Type B pancreatic cell (in vitro differentiated cells): ENCODE data around the gene ADAM33. TPM values are rescaled to one million over a fixed set of nuclear protein-coding genes. Genes with fewer than 3 reads are reported as not detected.

Source experiments
- DNase-seq: peaks from one replicate; pipeline ENCODE4 v3.0.0; 2021; ENCODE audit warnings: mixed read lengths; ENCODE audit not compliant: unreplicated experiment; ENCODE audit errors: extremely low spot score
- H3K27ac Mint-ChIP-seq: 2 replicates; pipeline ENCODE4 v1.8.0; 2021; ENCODE audit warnings: mild to moderate bottlenecking, mixed read lengths
- H3K27me3 Mint-ChIP-seq: 2 replicates; pipeline ENCODE4 v1.8.0; 2021; ENCODE audit warnings: mixed read lengths
- H3K36me3 Mint-ChIP-seq: 2 replicates; pipeline ENCODE4 v1.8.0; 2021; ENCODE audit warnings: mixed read lengths
- H3K4me1 Mint-ChIP-seq: one replicate; pipeline ENCODE4 v1.8.0; 2021; ENCODE audit warnings: mixed read lengths; ENCODE audit not compliant: unreplicated experiment
- H3K4me3 Mint-ChIP-seq: 2 replicates; pipeline ENCODE4 v1.8.0; 2021; ENCODE audit warnings: mild to moderate bottlenecking, mixed read lengths
- H3K9me3 Mint-ChIP-seq: 2 replicates; pipeline ENCODE4 v1.8.0; 2021; ENCODE audit warnings: mixed read lengths
- CTCF ChIP-seq: fragments of 200-600 bp; sonication (generic); conservative IDR thresholded peaks from 2 replicates; pipeline ENCODE4 v1.5.0; 2021; ENCODE audit warnings: antibody characterized with exemption, mild to moderate bottlenecking
- total RNA-seq: library from RNA; stranded (reverse); gene quantifications from 2 replicates; pipeline ENCODE4 v1.2.1, GENCODE V29; 2021; ENCODE audit warnings: low replicate concordance

The ADAM33 gene
- total RNA-seq, 1 donor from 2014 or later = 8.2 TPM

DNA sequence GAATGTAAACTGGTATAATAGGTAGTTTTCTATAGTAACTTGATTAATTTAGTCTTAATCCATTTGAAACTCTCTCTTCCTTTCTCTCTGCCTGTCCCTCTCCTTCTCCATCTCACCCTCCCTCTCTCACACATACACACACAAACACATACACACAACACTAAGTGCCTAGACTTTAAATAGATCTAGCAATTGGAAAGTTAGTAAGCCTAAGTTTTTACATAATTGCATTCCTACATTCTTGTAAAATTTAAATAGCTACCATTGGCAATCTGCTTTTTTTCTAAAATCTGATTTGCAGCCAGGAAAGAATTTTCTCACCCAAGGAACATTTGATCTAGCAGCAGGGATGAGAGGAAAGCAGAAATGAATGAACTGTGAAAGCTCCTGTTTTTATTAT lies 34.3 kb downstream of the ADAM33 start:
- H3K4me3 Mint-ChIP-seq = no peak overlapping the region
- no peak for DNase-seq
- H3K4me1 Mint-ChIP-seq = peaks cover 16% of the 10 kb centered on the region
- H3K27me3 Mint-ChIP-seq = no peaks in the 10 kb centered on the region
- H3K36me3 Mint-ChIP-seq = peaks cover 22% of the 10 kb centered on the region
- no peak for TF ChIP-seq CTCF
- H3K9me3 Mint-ChIP-seq = no peaks in the 10 kb centered on the region
- H3K27ac Mint-ChIP-seq = no peak overlapping the region

DNA sequence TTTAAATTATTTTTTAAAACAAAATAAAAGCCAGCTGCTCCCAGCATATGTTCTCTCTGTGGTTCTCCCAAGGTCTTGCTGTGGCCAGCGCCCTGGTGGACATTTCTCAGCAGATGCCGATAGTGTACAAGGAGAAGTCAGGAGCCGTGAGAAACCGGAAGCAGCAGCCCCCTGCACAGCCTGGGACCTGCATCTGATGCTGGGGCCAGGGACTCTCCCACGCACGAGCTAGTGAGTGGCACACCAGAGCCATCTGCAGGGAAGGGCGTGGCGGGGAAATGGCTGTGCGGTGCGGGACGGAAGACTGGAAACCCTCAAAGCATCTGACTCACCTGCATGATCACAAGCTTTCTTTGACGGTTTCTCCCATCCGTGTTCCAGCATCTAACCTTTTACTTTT lies 35.2 kb downstream of the ADAM33 start:
- H3K4me1 Mint-ChIP-seq = peaks cover 16% of the 10 kb centered on the region
- DNase-seq = no peak
- no peak overlapping the region for H3K4me3 Mint-ChIP-seq
- no peak overlapping the region for H3K27ac Mint-ChIP-seq
- no peak for TF ChIP-seq CTCF
- no peaks in the 10 kb centered on the region for H3K27me3 Mint-ChIP-seq
- H3K9me3 Mint-ChIP-seq = no peaks in the 10 kb centered on the region
- H3K36me3 Mint-ChIP-seq = peaks cover 29% of the 10 kb centered on the region

DNA sequence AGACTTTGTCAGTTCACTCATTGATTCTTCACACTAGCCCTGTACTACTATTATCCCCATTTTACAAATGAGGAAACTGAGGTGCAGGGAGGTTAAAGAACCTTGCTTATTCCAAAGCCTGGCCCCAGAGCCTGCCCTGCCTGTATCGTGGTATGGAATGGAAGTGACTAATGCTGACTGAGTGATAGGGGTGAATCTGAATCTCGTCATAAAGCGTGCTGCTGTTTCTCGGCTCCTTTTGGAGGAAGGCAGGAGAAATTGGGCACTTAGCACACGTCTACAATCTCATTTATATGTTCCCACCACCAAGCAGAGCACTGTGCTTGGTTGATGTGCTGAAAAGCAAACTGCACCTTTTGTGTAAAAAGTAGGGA lies 35.8 kb downstream of the ADAM33 start:
- no peak for DNase-seq
- Mint-ChIP-seq H3K9me3 (no peaks in the 10 kb centered on the region), H3K4me3 (no peak overlapping the region), H3K4me1 (peaks cover 16% of the 10 kb centered on the region), H3K36me3 (peaks cover 29% of the 10 kb centered on the region), H3K27me3 (no peaks in the 10 kb centered on the region), H3K27ac (no peak overlapping the region)
- no peak for TF ChIP-seq CTCF

- TF ChIP-seq CTCF = no peak
- Mint-ChIP-seq H3K9me3 (no peaks in the 10 kb centered on the region), H3K36me3 (peaks cover 34% of the 10 kb centered on the region), H3K4me3 (no peak overlapping the region), H3K27ac (no peak overlapping the region), H3K27me3 (no peaks in the 10 kb centered on the region), H3K4me1 (peaks cover 16% of the 10 kb centered on the region)
- no peak for DNase-seq
Observed at GRCh38 chr20:3645309-3646066, 36.3 kb downstream of the ADAM33 start.

- no peak for DNase-seq
- Mint-ChIP-seq H3K4me3 (no peak overlapping the region), H3K36me3 (peaks cover 27% of the 10 kb centered on the region), H3K4me1 (no peaks in the 10 kb centered on the region), H3K27me3 (no peaks in the 10 kb centered on the region), H3K27ac (no peak overlapping the region), H3K9me3 (no peaks in the 10 kb centered on the region)
- TF ChIP-seq CTCF = no peak
Observed at GRCh38 chr20:3640259-3640658, 41.6 kb downstream of the ADAM33 start.

DNA sequence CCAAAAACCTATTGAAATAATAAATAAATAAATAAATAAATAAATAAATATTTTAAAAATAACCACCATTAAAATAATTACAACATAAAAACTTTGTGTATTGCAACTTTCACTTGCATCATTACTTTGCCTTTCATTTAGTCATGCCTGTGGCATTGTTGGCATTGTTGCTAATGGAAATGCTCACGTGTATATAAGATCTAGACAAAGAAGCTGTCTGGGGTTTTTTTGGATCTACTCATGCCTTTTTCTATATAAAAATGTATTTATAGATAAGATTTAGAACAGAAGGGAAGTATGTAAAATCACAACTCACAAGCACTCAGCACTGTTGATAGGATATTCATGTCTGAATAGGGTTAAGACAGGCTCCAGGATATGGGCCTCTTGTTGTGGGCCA lies 46.5 kb downstream of the ADAM33 start:
- Mint-ChIP-seq H3K27me3 (no peaks in the 10 kb centered on the region), H3K4me3 (no peak overlapping the region), H3K4me1 (peaks cover 1% of the 10 kb centered on the region), H3K27ac (no peak overlapping the region), H3K9me3 (no peaks in the 10 kb centered on the region), H3K36me3 (peaks cover 9% of the 10 kb centered on the region)
- no peak for TF ChIP-seq CTCF
- no peak for DNase-seq
